B cell (primary cell): ENCODE data around the gene PAXIP1.

Experiments used
- CTCF ChIP-seq: fragments of 200-600 bp; IDR thresholded peaks from one replicate; pipeline ENCODE4 v1.8.0; 2022; ENCODE audit warnings: antibody characterized with exemption, mild to moderate bottlenecking
- EZH2 ChIP-seq: IDR thresholded peaks from 2 replicates; pipeline ENCODE4 v1.6.1; 2012; ENCODE audit warnings: borderline replicate concordance, low read depth, mild to moderate bottlenecking, moderate library complexity, low read length; ENCODE audit not compliant: insufficient read depth, poor library complexity, severe bottlenecking

GRCh38 chr7:154914308-154914995 lies 88.5 kb downstream of the PAXIP1 start:
- TF ChIP-seq CTCF (no peak), EZH2 (no peak)
